CD4-positive, alpha-beta T cell (primary cell): ENCODE measurements around the gene IGSF6. TPM values are rescaled to one million over a fixed set of nuclear protein-coding genes. Genes with fewer than 3 reads are reported as not detected.

Experiments
- ATAC-seq: fragments of 200-7000 bp; cut with Tn5 transposase; one replicate; pipeline ENCODE4 v1.10.0; 2022; ENCODE audit warnings: mild to moderate bottlenecking; ENCODE audit not compliant: poor library complexity
- CTCF ChIA-PET: fragments of 350-600 bp; sonication (Branson Sonifier 250); formaldehyde crosslinking; loops from one replicate; lab custom pipeline; 2021; ENCODE audit warnings: antibody characterized with exemption, inconsistent platforms; lab: Charles Lee
- POLR2A ChIA-PET: fragments of 350-600 bp; sonication (Branson Sonifier 250); formaldehyde crosslinking; loops from one replicate; lab custom pipeline; 2021; ENCODE audit warnings: antibody characterized with exemption, inconsistent platforms; lab: Charles Lee
- DNase-seq, 14 experiments: peaks; one replicate each; pipeline ENCODE4 v3.0.0-alpha.2; 2013 to 2020; ENCODE audit warnings: mixed read lengths in 2 of 14
- H3K27ac ChIP-seq, 2 donors: one replicate each; pipeline versions ENCODE4 v1.5.1 to v1.7.0; 2013; ENCODE audit warnings: low read length in 2 of 2, low read depth in 1 of 2, mild to moderate bottlenecking in 1 of 2
- H3K27me3 ChIP-seq, 2 experiments: 1 replicate in 1 of 2; 2 replicates in 1 of 2; pipeline versions ENCODE4 v1.6.1 to v1.7.0; 2013; ENCODE audit warnings: low read length in 2 of 2, control low read depth in 1 of 2, mild to moderate bottlenecking in 1 of 2, moderate library complexity in 1 of 2; ENCODE audit not compliant: insufficient read depth in 2 of 2, control insufficient read depth in 1 of 2
- H3K36me3 ChIP-seq: one replicate; pipeline ENCODE4 v1.6.1; 2013; ENCODE audit warnings: low read length, control low read depth; ENCODE audit not compliant: insufficient read depth
- H3K4me1 ChIP-seq: one replicate; pipeline ENCODE4 v1.6.1; 2013; ENCODE audit warnings: low read length, control low read depth; ENCODE audit not compliant: insufficient read depth
- H3K4me3 ChIP-seq: one replicate; pipeline ENCODE4 v1.5.1; 2013; ENCODE audit warnings: mild to moderate bottlenecking, low read length, moderate library complexity
- H3K9me3 ChIP-seq, 2 experiments: 1 replicate in 1 of 2; 2 replicates in 1 of 2; pipeline versions ENCODE4 v1.6.1 to v1.7.0; 2013; ENCODE audit warnings: low read length in 2 of 2, mild to moderate bottlenecking in 2 of 2, control low read depth in 1 of 2, moderate library complexity in 1 of 2; ENCODE audit not compliant: control insufficient read depth in 1 of 2, insufficient read depth in 1 of 2
- H3K27ac Mint-ChIP-seq: one replicate; pipeline ENCODE4 v1.8.0; 2020; ENCODE audit warnings: mixed read lengths
- H3K27me3 Mint-ChIP-seq: one replicate; pipeline ENCODE4 v1.8.0; 2021; ENCODE audit warnings: mixed read lengths
- H3K36me3 Mint-ChIP-seq: one replicate; pipeline ENCODE4 v1.8.0; 2021; ENCODE audit warnings: low read depth, mixed read lengths
- H3K4me1 Mint-ChIP-seq: one replicate; pipeline ENCODE4 v1.8.0; 2021; ENCODE audit warnings: low read depth, mixed read lengths
- H3K4me3 Mint-ChIP-seq: one replicate; pipeline ENCODE4 v1.8.0; 2020; ENCODE audit warnings: mild to moderate bottlenecking, mixed read lengths
- H3K9me3 Mint-ChIP-seq: one replicate; pipeline ENCODE4 v1.8.0; 2020; ENCODE audit warnings: mixed read lengths
- intact Hi-C, 2 experiments: fragments of 100-400 bp; cut with DNase I in 1 of 2; cut with micrococcal nuclease in 1 of 2; formaldehyde crosslinking; loops; one replicate each; pipeline versions ENCODE4 v1.15.1 to v1.9.0; 2023 to 2025; cut with DNase I, micrococcal nuclease
- total RNA-seq, 174 experiments: library from RNA in 2 of 174; stranded (reverse) in 2 of 174; gene quantifications; one replicate each; pipeline ENCODE4 v1.2.3 and lab custom pipeline; 2021 to 2026
- TF ChIP-seq, protein P1 (sequence below): fragments of 200-600 bp; IDR thresholded peaks from one replicate; pipeline ENCODE4 v1.8.0; 2022; ENCODE audit warnings: antibody characterized with exemption, mild to moderate bottlenecking

IGSF6 gene
- total RNA-seq, 2 experiments from 2014 or later, result 0.31 to 0.77 TPM

DNA sequence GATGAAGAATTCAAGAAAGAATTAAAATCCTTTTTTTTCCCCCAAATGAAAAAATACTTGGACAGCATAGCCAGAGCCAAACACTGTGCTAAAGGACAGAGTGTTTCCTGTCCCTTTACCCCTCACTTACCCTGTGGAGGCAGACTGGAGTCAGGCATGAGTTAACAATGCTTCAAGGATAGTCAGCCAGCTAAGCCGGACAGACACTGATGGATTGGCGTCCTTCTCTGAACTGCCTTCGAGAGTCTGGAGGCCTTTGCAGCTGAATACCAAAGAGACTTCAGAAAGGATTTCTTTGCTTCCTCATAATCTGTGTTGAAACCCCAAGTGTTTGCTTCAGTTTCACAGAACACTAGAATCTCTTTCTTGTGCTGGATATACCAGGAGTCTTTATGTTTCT lies 48.5 kb downstream of the IGSF6 start:
- H3K36me3 ChIP-seq, result no peaks in the 10 kb centered on the region
- ChIA-PET CTCF (interaction anchor here (1.1 to 2.4 kb wide), 3 partner anchors 18 to 53 kb away, joined by 3 to 9 read pairs (median 4); no protein-coding TSS in a partner anchor), POLR2A (interaction anchor here (0.6 to 1.7 kb wide), 4 partner anchors 29 to 41 kb away, joined by 3 to 6 read pairs (median 4); no protein-coding TSS in a partner anchor)
- no peak overlapping the region for H3K27ac ChIP-seq
- ATAC-seq (no peak), DNase-seq (no peak)
- H3K27ac Mint-ChIP-seq, result peak overlapping the region; percentile 22
- H3K27me3 Mint-ChIP-seq, result no peaks in the 10 kb centered on the region
- H3K4me1 Mint-ChIP-seq, result peaks cover 79% of the 10 kb centered on the region
- peaks cover 48% of the 10 kb centered on the region for H3K4me1 ChIP-seq
- H3K9me3 Mint-ChIP-seq, result no peaks in the 10 kb centered on the region
- H3K4me3 Mint-ChIP-seq, result no peak overlapping the region
- intact Hi-C loops, result loop anchor here in 1 of 2 experiments (5.0 kb wide), 1 partner anchor 348 kb away; the partner anchor contains the start of gene UQCRC2
- H3K27me3 ChIP-seq, result no peaks in the 10 kb centered on the region
- peaks cover 18% of the 10 kb centered on the region for H3K36me3 Mint-ChIP-seq
- TF ChIP-seq, protein P1, sequence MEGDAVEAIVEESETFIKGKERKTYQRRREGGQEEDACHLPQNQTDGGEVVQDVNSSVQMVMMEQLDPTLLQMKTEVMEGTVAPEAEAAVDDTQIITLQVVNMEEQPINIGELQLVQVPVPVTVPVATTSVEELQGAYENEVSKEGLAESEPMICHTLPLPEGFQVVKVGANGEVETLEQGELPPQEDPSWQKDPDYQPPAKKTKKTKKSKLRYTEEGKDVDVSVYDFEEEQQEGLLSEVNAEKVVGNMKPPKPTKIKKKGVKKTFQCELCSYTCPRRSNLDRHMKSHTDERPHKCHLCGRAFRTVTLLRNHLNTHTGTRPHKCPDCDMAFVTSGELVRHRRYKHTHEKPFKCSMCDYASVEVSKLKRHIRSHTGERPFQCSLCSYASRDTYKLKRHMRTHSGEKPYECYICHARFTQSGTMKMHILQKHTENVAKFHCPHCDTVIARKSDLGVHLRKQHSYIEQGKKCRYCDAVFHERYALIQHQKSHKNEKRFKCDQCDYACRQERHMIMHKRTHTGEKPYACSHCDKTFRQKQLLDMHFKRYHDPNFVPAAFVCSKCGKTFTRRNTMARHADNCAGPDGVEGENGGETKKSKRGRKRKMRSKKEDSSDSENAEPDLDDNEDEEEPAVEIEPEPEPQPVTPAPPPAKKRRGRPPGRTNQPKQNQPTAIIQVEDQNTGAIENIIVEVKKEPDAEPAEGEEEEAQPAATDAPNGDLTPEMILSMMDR, result no peak
- H3K4me3 ChIP-seq, result no peak overlapping the region
- H3K9me3 ChIP-seq, result no peaks in the 10 kb centered on the region

- ATAC-seq (no peak), DNase-seq (no peak)
- Mint-ChIP-seq H3K27me3 (no peaks in the 10 kb centered on the region), H3K36me3 (peaks cover 21% of the 10 kb centered on the region), H3K9me3 (no peaks in the 10 kb centered on the region), H3K4me3 (no peak overlapping the region), H3K4me1 (peaks cover 77% of the 10 kb centered on the region), H3K27ac (no peak overlapping the region)
- peaks cover 47% of the 10 kb centered on the region for H3K4me1 ChIP-seq
- TF ChIP-seq, protein P1, result no peak
- ChIA-PET POLR2A (interaction anchor here (1.4 kb wide), 1 partner anchor 38 kb away, joined by 4 read pairs; no protein-coding TSS in a partner anchor), CTCF (interaction anchor here (0.5 to 1.6 kb wide), 2 partner anchors 22 to 100 kb away, joined by 3 to 4 read pairs; no protein-coding TSS in a partner anchor)
- no peak overlapping the region for H3K4me3 ChIP-seq
- no peaks in the 10 kb centered on the region for H3K36me3 ChIP-seq
- H3K27ac ChIP-seq, result no peak overlapping the region
- no peaks in the 10 kb centered on the region for H3K27me3 ChIP-seq
- intact Hi-C loops, result loop anchor here in 1 of 2 experiments (5.0 kb wide), 1 partner anchor 350 kb away; the partner anchor contains the start of gene UQCRC2
- H3K9me3 ChIP-seq, result no peaks in the 10 kb centered on the region
Measured at GRCh38 chr16:21602785-21603184, 49.6 kb downstream of the IGSF6 start.

- POLR2A ChIA-PET, result interaction anchor here (0.6 to 3.0 kb wide), 12 partner anchors 9 to 590 kb away, joined by 3 to 22 read pairs (median 6); no protein-coding TSS in a partner anchor
- Histone ChIP-seq H3K27me3 (no peaks in the 10 kb centered on the region), H3K27ac (peak overlapping the region; percentile 68 to 86), H3K4me1 (peaks cover 33% of the 10 kb centered on the region), H3K36me3 (no peaks in the 10 kb centered on the region), H3K4me3 (peak overlapping the region; percentile 85), H3K9me3 (no peaks in the 10 kb centered on the region)
- intact Hi-C loops, result loop anchor here (1.0 to 5.0 kb wide), 2 partner anchors 40 to 352 kb away; partner anchors contain the start of gene UQCRC2 (in 1 of the 2)
- peaks cover 65% of the 10 kb centered on the region for H3K4me1 Mint-ChIP-seq
- no peaks in the 10 kb centered on the region for H3K9me3 Mint-ChIP-seq
- ATAC-seq, result peak; percentile 16
- peaks cover 21% of the 10 kb centered on the region for H3K36me3 Mint-ChIP-seq
- H3K27me3 Mint-ChIP-seq, result no peaks in the 10 kb centered on the region
- peak in 6 of 14 experiments; percentile 9 to 62 (median 42) for DNase-seq
- TF ChIP-seq, protein P1, result no peak
- CTCF ChIA-PET, result interaction anchor here (1.0 to 2.0 kb wide), 4 partner anchors 39 to 57 kb away, joined by 3 to 5 read pairs (median 4); no protein-coding TSS in a partner anchor
- peak overlapping the region; percentile 90 for H3K4me3 Mint-ChIP-seq
- H3K27ac Mint-ChIP-seq, result peak overlapping the region; percentile 85
Measured at GRCh38 chr16:21600031-21600773, 52.2 kb downstream of the IGSF6 start.
